RWPE1 (cell line): ENCODE data around the gene KLRC4.
"Not testable (repeated sequence)": the region's sequence is repeated elsewhere in the genome, so short reads cannot be mapped to it uniquely, and the experiment has no call there.

Experiments used
- CTCF ChIA-PET: fragments of 350-600 bp; sonication (Branson Sonifier 250); formaldehyde crosslinking; extraction: SDS; loops from one replicate; lab custom pipeline; 2021; lab: Yijun Ruan, JAX
- POLR2A ChIA-PET: fragments of 400-600 bp; formaldehyde crosslinking; extraction: SDS; loops from one replicate; lab custom pipeline; 2020; ENCODE audit warnings: antibody characterized with exemption; ENCODE audit not compliant: low non-redundant PET; lab: Yijun Ruan, JAX
- DNase-seq: peaks from one replicate; pipeline ENCODE4 v3.0.0; 2012; ENCODE audit warnings: low spot score
- H3K27ac ChIP-seq: fragments of 450-650 bp; 2 replicates; pipeline ENCODE4 v1.5.1; 2017
- CTCF ChIP-seq: fragments of 450-650 bp; conservative IDR thresholded peaks from 2 replicates; pipeline ENCODE4 v1.5.1; 2017; ENCODE audit warnings: low read depth, mild to moderate bottlenecking

The KLRC4 gene

DNA sequence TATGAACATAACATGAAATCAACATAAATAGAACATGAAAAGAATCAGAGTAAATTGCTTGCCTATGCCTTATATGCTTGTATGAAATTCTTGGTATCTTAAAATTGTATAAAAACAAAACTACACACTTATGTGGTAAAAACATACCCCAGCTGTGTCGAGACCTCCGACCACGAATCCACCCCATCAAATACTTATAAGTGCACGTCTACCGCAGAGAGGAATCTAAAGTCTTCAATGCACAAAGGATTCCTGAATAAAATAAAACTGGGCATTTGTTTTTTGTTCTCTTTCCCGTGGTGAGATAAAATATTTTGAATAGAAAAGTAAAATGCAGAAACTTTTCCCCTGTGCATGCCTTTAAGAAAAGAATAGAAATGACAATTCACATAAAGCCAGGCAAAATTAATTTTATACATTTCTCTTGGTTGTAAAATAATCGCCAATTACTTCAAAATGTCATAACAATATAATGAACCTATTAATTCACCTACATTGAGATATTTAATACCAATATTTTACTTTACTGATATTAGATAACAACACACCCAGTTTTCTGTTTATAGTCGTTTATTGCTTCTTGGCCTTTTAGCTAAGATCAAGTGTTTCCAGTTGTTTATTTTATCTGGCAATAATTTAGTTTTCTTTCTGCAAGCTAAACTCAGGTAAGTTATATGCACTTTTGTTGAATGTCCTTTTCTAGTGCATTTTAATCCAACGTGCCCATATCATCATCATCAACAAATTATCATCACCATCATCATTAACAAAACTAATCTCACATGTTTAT lies 20.7 kb downstream of the KLRC4 start:
- ChIA-PET POLR2A (no interaction called here), CTCF (interaction anchor here (0.7 kb wide), 1 partner anchor 114 kb away, joined by 3 read pairs; no protein-coding TSS in a partner anchor)
- DNase-seq: no peak
- TF ChIP-seq CTCF: no peak
- no peak overlapping the region for H3K27ac ChIP-seq

- POLR2A ChIA-PET, DNase-seq, H3K27ac ChIP-seq: not testable (repeated sequence)
- CTCF ChIA-PET: interaction anchor here (0.6 kb wide), 1 partner anchor 327 kb away, joined by 3 read pairs; no protein-coding TSS in a partner anchor
Measured at GRCh38 chr12:10387498-10387897, 22.1 kb downstream of the KLRC4 start.

DNA sequence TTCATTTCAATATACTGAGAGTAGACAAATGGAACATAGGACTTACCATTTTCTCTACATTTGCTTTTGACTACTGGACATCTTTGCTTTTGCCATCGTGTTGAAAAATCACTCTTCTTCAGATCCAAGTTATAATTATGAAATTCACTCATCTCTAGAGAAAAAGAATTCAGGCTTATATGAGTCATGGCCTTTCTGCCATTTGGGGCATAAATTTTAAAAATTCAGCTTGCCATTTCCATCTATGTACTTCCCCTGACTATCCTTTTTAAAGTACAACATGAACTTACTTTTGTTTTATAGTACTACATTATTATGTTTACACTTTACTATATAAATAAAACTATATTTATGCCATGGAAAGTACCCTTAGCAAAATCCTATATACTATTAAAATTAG lies 22.7 kb downstream of the KLRC4 start:
- ChIA-PET CTCF (interaction anchor here (0.5 kb wide), 1 partner anchor 9 kb away, joined by 4 read pairs; no protein-coding TSS in a partner anchor), POLR2A (no interaction called here)
- H3K27ac ChIP-seq: no peak overlapping the region
- no peak for DNase-seq
- TF ChIP-seq CTCF: no peak

DNA sequence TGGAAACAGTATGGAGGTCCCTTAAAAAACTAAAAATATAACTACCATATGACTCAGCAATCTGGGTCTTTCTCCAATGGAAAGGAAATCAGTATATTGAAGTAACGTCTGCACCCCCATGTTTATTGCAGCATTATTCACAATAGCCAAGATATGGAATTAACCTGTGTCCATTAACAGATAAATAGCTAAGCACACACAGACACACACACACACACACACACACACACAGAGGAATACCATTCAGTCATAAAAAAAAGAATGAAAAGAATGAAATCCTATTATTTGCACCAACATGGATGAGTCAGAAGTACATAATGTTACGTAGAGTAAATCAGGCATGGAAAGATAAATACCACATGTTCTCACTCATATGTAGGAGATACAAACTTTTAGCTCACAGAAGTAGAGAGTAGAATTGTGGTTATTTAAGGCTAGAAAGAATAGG lies 24.4 kb downstream of the KLRC4 start:
- no peak overlapping the region for H3K27ac ChIP-seq
- ChIA-PET CTCF (no interaction called here), POLR2A (no interaction called here)
- no peak for DNase-seq
- TF ChIP-seq CTCF: no peak

DNA sequence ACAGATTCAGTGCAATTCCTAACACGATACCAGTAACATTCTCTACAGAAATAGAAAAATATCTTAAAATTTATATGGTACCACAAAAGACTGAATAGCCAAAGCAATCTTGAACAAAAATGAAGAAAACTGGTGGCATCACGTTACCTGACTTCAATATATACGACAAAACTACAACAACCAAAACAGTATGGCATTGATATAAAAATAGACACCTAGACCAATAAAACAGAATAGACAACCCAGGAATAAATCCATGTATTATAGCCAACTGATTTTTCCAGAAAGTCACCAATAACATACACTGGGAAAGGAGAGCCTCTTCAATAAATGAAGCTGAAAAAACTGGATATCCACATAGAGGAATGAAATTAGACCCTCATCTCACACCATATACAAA lies 25.4 kb downstream of the KLRC4 start:
- H3K27ac ChIP-seq: no peak overlapping the region
- TF ChIP-seq CTCF: no peak
- POLR2A ChIA-PET: no interaction called here
- CTCF ChIA-PET: no interaction called here
- no peak for DNase-seq

- ChIA-PET CTCF (interaction anchor here (0.6 kb wide), 1 partner anchor 164 kb away, joined by 3 read pairs; no protein-coding TSS in a partner anchor), POLR2A (no interaction called here)
- no peak for DNase-seq
- TF ChIP-seq CTCF: no peak
- H3K27ac ChIP-seq: no peak overlapping the region
Measured at GRCh38 chr12:10381928-10382628, 27.5 kb downstream of the KLRC4 start.

GRCh38 chr12:10378737-10379136 lies 30.8 kb downstream of the KLRC4 start:
- POLR2A ChIA-PET, H3K27ac ChIP-seq, CTCF ChIA-PET, DNase-seq: not testable (repeated sequence)
